NCI-H226 (cell line): ENCODE measurements around the gene HOXA2.

Source experiments
- DNase-seq: peaks from one replicate; pipeline ENCODE4 v3.0.0-alpha.2; 2015

The HOXA2 gene

GRCh38 chr7:27141137-27141922 is 38.8 kb upstream of the HOXA2 start:
- DNase-seq, result no peak

- DNase-seq, result no peak
These were observed 37.8 kb upstream of the HOXA2 start for GRCh38 chr7:27140126-27140857.

GRCh38 chr7:27139334-27140125 is 37.0 kb upstream of the HOXA2 start:
- no peak for DNase-seq

- DNase-seq, result no peak
These were observed 36.5 kb upstream of the HOXA2 start for GRCh38 chr7:27138985-27139333.

GRCh38 chr7:27138472-27138871 is 36.0 kb upstream of the HOXA2 start:
- DNase-seq, result no peak

GRCh38 chr7:27137640-27138315 is 35.3 kb upstream of the HOXA2 start:
- DNase-seq, result no peak

- peak; percentile 91 for DNase-seq
These were observed 31.9 kb upstream of the HOXA2 start for GRCh38 chr7:27134392-27134791.

GRCh38 chr7:27133409-27134231 is 31.1 kb upstream of the HOXA2 start:
- DNase-seq, result no peak

GRCh38 chr7:27132978-27133377 is 30.5 kb upstream of the HOXA2 start:
- DNase-seq, result no peak

GRCh38 chr7:27132214-27132613 is 29.7 kb upstream of the HOXA2 start:
- DNase-seq, result no peak

GRCh38 chr7:27131390-27131819 is 28.9 kb upstream of the HOXA2 start:
- no peak for DNase-seq

GRCh38 chr7:27130540-27131389 is 28.3 kb upstream of the HOXA2 start, which contains the start of gene HOXA4:
TSS of gene HOXA4 (minus strand) at chr7:27130757. CDS start at chr7:27130733, 24 bp downstream.
- peak; percentile 96 for DNase-seq

- peak; percentile 55 for DNase-seq
These were observed 27.5 kb upstream of the HOXA2 start for GRCh38 chr7:27129729-27130539.

GRCh38 chr7:27128776-27129728 is 26.6 kb upstream of the HOXA2 start:
- DNase-seq, result no peak

- no peak for DNase-seq
These were observed 25.6 kb upstream of the HOXA2 start for GRCh38 chr7:27128034-27128433.

GRCh38 chr7:27126596-27127327 is 24.3 kb upstream of the HOXA2 start:
- no peak for DNase-seq

GRCh38 chr7:27125986-27126394 is 23.5 kb upstream of the HOXA2 start:
- no peak for DNase-seq
